ENCODE measurements around the gene TNS3. TPM values are rescaled to one million over a fixed set of nuclear protein-coding genes. Genes with fewer than 3 reads are reported as not detected.
"Not testable (repeated sequence)": the region's sequence is repeated elsewhere in the genome, so short reads cannot be mapped to it uniquely, and the experiment has no call there.

The TNS3 gene
- total RNA-seq, 2 donors from 2014 or later: 0.37 to 0.71 TPM

DNA sequence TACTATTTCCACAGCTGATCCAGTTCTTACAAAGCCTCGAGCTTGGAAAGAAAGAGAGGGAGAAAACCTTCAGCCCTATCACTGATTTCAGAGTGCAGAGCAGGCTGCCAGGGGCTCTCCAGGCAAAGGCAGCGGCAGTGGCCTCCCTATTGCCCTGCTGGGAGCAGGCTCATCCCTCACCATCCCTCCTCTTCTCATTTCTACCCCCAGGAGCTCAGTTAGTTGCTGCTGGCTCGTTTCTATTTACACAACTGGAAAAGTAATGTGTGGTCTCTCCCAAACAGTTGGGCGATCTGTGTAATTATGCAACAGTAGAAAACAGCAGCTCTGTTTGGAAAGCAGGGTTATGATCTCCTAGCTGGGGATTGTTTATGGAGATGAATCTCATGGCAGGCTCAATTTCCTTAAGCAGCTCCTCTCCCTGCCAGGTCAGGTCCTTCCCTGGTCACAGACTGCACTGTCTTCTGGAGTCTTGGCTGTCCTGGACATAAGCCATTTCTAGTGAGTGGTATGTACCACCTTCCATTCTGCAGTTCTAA is 28.7 kb upstream of the TNS3 start:
- no peaks in the 10 kb centered on the region for H3K27me3 Mint-ChIP-seq
- ATAC-seq (replicated peaks): no peak
- no peaks in the 10 kb centered on the region for H3K36me3 Mint-ChIP-seq (ENCODE audit: low read depth)
- H3K27ac Mint-ChIP-seq: no peak overlapping the region
- H3K9me3 Mint-ChIP-seq: no peaks in the 10 kb centered on the region
- no peak overlapping the region for H3K4me3 Mint-ChIP-seq
- H3K4me1 Mint-ChIP-seq: no peaks in the 10 kb centered on the region

DNA sequence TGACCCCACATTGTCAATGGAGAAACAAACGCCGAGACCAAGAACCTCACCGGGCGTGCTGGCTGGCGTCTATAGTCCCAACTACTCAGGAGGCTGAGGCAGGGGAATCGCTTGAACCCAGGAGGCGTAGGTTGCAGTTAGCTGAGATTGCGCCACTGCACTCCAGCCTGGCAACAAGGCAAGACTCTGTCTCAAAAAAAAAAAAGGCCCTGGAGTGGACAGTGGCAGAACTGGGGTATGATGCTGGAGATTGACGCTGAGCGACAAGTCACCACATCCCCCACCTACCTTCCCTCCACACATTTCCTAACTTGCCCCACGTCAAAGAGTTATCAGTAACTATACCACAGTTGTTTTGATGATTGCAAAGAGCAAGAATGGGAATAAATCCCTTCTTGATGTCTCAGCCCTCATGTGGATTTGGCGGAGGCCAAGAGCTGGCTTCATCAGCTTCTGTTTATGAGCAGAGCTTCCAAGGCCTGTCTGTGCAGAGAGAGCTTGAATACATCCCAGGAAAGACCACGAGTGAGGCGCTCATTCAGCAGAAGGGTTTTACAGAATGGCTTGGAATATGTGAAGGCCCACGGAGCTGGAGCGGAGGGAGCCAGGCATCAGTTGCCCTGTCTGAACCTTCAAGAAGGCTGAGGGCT is 28.0 kb upstream of the TNS3 start:
- H3K9me3 Mint-ChIP-seq: no peaks in the 10 kb centered on the region
- no peak overlapping the region for H3K27ac Mint-ChIP-seq
- ATAC-seq (replicated peaks): no peak
- H3K36me3 Mint-ChIP-seq (ENCODE audit: low read depth): no peaks in the 10 kb centered on the region
- H3K4me1 Mint-ChIP-seq: no peaks in the 10 kb centered on the region
- H3K4me3 Mint-ChIP-seq: no peak overlapping the region
- no peaks in the 10 kb centered on the region for H3K27me3 Mint-ChIP-seq

DNA sequence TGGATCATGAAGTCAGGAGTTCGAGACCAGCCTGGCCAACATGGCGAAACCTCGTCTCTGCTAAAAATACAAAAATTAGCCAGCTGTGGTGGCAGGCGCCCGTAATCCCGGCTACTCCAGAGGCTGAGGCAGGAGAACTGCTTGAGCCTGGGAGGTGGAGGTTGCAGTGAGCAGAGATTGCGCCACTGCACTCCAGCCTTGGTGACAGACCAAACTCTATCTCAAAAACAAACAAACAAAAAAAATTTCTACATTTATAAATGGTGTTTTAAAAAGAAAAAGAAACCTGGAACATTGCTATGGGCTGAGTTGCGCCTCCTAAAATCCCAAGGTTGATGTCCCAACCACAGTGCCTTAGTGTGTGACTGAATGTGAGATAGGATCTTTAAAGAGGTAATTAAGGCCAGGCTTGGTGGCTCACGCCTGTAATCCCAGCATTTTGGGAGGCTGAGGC is 24.7 kb upstream of the TNS3 start:
- H3K9me3 Mint-ChIP-seq; H3K4me3 Mint-ChIP-seq; H3K27ac Mint-ChIP-seq; H3K4me1 Mint-ChIP-seq; ATAC-seq (replicated peaks); H3K36me3 Mint-ChIP-seq (ENCODE audit: low read depth); H3K27me3 Mint-ChIP-seq: not testable (repeated sequence)

DNA sequence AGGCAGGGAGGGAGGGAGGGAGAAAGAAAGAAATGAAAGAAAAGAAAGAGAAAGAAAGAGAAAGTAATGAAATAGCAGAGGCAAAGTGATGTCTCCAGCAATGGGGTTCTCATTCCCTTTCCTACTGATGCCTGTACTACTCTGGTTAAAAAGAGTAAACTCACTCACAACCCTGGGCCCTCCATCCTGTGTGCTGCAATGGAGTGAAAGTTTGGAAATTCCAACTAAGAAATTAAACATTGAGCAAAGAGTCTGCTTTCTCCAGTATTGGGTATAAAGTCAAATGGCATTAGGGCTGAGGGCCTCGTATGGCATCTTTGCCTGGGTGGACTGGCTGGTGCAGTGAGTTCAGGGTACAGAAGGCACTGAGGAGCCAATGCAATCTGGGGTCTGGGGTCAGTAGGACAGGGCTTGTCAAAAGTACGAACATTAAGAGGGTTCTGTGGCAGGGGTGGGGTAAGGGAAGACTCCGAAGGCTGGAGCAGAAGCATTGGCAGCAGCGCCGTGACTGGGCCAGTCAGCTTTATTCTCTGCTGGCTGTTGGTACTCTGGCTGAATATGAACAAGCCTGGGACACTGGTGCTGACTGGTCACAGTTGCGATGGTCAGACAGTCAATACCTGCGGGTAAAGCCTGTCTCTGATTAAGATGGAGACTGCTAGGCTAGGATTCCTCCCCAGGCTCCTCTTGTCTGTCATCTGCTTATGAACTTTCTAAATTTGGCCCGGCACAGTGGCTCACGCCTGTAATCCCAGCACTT is 24.1 kb upstream of the TNS3 start:
- Mint-ChIP-seq H3K4me3 (no peak overlapping the region), H3K27ac (no peak overlapping the region), H3K4me1 (no peaks in the 10 kb centered on the region), H3K27me3 (no peaks in the 10 kb centered on the region), H3K9me3 (no peaks in the 10 kb centered on the region), H3K36me3 (ENCODE audit: low read depth) (no peaks in the 10 kb centered on the region)
- ATAC-seq (replicated peaks): no peak

DNA sequence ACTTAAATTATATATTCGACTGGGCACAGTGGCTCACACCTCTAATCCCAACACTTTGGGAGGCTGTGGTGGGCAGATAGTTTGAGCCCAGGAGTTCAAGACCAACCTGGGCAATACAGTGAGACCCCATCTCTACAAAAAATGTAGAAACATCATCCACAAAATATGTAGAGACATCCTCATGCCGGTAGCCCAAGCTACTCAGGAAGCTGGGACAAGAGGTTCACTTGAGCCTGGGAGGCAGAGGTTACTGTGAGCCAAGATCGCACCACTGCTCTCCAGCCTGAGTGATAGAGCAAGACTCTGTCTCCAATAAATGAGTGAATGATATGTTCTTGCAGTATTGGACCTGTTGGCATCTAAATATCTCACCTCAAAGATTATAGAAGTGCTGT is 22.6 kb upstream of the TNS3 start:
- H3K27me3 Mint-ChIP-seq: peaks cover 5% of the 10 kb centered on the region
- peaks cover 6% of the 10 kb centered on the region for H3K9me3 Mint-ChIP-seq
- ATAC-seq (replicated peaks): no peak
- H3K36me3 Mint-ChIP-seq (ENCODE audit: low read depth): no peaks in the 10 kb centered on the region
- H3K4me3 Mint-ChIP-seq: no peak overlapping the region
- H3K4me1 Mint-ChIP-seq: no peaks in the 10 kb centered on the region
- no peak overlapping the region for H3K27ac Mint-ChIP-seq

DNA sequence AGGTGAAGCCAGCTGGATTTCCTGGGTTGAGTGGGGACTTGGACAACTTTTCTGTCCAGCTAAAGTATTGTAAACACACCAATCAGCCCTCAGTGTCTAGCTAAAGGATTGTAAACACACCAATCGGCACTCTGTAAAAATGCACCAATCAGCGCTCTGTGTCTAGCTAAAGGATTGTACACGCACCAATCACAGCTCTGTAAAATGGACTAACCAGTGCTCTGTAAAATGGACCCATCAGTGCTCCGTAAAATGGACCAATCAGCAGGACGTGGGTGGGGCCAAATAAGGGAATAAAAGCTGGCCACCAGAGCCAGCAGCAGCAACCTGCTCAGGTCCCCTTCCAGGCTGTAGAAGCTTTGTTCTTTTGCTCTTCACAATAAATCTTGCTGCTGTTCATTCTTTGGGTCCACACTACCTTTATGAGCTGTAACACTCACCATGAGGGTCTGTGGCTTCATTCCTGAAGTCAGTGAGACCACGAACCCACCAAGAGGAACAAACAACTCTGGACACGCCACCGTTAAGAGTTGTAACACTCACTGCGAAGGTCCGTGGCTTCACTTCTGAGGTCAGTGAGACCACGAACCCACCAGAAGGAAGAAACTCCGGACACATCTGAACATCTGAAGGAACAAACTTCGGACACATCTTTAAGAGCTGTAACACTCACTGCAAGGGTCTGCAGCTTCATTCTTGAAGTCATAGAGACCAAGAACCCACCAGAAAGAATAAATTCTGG is 21.8 kb upstream of the TNS3 start:
- not testable (repeated sequence) for H3K27ac Mint-ChIP-seq; H3K4me1 Mint-ChIP-seq; H3K36me3 Mint-ChIP-seq (ENCODE audit: low read depth); ATAC-seq (replicated peaks); H3K9me3 Mint-ChIP-seq; H3K4me3 Mint-ChIP-seq; H3K27me3 Mint-ChIP-seq

DNA sequence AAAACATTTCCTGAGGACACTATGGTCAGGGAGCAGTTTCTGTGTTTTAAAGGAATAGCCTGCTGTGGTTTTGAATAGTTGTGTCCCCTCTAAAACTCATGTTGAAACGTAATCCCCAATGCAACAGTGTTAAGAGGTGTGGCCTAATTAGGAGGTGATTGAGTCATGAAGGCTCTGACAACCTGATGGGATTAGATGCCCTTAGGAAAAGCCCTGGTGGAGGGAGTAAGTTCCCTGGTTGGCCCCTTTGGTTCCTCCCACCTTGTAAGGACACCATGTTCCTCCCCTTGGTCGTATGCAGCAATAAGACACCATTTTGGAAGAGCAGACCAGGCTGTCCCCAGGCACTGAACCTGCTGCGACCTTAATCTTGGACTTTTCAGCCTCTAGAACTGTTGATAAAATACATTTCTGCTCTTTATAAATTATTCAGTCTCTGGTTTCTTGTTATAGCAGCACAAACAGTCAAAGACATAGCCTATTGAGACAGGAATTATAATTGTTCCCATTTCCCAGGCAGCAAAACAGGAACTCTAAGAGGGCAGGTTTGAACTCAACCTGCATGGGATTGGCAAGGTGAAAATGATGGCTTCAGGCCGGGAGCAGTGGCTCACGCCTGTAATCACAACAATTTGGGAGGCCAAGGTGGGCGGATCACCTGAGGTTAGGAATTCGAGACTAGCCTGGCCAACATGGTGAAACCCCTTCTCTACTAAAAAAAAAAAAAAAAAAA is 20.5 kb upstream of the TNS3 start:
- ATAC-seq (replicated peaks): no peak
- Mint-ChIP-seq H3K36me3 (ENCODE audit: low read depth) (no peaks in the 10 kb centered on the region), H3K4me1 (no peaks in the 10 kb centered on the region), H3K4me3 (no peak overlapping the region), H3K9me3 (peaks cover 10% of the 10 kb centered on the region), H3K27ac (no peak overlapping the region), H3K27me3 (peaks cover 8% of the 10 kb centered on the region)

DNA sequence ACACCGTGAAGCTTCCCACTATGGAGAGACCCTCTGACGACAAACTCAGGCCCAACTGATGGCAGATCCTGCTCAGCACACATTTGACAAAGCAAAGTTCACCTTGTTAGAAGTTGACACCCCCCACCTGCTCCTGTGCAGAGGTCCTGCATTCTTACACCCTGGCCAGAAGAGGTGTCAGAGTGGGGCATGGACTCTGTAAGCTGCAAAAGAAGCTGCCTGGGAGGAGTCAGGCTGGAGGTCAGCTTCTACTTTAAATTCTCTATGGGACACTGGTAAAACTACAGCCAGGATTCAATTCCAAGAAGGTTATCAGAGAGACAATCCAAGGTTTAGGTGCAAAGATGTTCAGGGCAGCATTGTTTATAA is 20.0 kb upstream of the TNS3 start:
- peaks cover 13% of the 10 kb centered on the region for H3K9me3 Mint-ChIP-seq
- ATAC-seq (replicated peaks): no peak
- no peaks in the 10 kb centered on the region for H3K4me1 Mint-ChIP-seq

DNA sequence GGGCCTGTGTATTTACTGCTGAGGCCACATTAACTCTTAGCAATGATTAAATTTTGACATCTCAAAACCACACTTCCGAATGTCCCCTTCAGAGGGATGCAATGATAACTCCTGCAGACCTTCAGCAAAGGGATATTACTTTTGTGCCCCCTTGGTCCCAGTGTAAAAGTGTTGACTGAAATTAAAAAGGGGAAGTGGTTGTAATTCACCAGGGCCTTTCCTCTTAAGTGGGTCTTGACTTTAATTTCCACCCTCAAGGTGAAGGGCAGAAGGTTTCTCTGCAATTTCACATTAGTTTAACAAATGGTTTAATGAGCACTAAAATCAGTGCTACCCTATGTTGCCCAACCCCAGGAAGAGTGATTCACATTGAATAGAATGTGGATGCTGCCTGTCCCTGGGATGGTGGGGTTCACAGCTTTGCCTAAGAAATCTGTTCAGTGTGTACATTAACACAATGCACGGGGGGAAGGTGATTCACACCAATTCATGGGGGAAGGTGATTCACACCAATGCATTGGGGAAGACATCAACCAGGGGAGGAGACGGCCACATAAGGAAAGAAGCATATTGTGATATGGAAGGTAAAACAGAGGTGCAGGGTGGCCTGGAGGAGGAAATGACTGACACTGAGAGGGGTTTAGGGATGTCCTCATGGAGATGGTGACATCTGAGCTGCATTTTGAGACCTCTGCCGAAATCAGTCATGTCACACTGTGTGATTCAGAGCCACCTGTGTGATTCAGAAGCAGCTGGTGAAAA is 19.4 kb upstream of the TNS3 start:
- Mint-ChIP-seq H3K4me3 (no peak overlapping the region), H3K27me3 (peaks cover 8% of the 10 kb centered on the region), H3K9me3 (peaks cover 13% of the 10 kb centered on the region), H3K27ac (no peak overlapping the region), H3K36me3 (ENCODE audit: low read depth) (no peaks in the 10 kb centered on the region), H3K4me1 (no peaks in the 10 kb centered on the region)
- ATAC-seq (replicated peaks): no peak

More for the DNA sequence above, 20.0 kb upstream of the TNS3 start:
- Mint-ChIP-seq H3K27ac (no peak overlapping the region), H3K27me3 (peaks cover 8% of the 10 kb centered on the region), H3K4me3 (no peak overlapping the region), H3K36me3 (ENCODE audit: low read depth) (no peaks in the 10 kb centered on the region)

DNA sequence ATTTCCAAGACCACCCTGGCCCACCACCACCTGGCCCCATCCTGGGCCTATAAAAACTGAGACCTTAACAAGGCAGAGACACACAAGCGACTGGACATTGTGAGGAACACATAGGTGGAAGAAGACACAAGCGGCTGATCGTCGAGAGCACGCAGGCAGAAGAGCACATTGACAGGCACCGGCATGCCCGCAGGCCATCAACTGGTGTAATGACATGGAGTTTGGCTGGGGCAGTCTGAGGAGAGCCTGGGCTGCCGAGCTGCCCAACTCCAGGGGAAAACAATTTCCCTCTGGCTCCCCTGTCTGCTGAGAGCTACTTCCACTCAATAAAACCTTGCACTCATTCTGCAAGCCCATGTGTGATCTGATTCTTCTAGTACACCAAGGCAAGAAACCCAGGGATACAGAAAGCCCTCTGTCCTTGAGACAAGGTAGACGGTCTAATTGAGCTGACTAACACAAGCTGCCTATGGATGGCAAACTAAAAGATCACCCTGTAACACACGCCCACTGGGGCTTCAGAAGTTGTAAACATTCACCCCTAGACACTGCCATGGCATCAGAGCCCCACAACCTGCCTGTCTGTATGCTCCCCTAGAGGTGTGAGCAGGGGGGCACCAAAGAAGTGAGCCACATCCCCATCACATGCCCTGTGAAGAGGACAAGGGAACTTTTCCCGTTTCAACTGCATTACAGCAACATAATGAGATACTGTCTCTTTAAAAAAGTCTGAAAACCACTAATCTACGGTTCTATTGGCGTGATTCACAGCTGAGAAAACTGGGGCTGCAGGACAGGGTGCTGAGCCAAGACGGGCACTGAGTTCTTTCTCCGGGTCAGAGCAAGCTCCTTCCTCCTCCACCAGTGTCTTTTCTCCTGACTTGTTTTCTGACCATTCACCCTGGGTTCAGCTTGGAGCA is 18.5 kb upstream of the TNS3 start:
- Mint-ChIP-seq H3K27ac (no peak overlapping the region), H3K36me3 (ENCODE audit: low read depth) (no peaks in the 10 kb centered on the region), H3K4me1 (no peaks in the 10 kb centered on the region), H3K27me3 (peaks cover 8% of the 10 kb centered on the region), H3K9me3 (peaks cover 13% of the 10 kb centered on the region), H3K4me3 (no peak overlapping the region)
- no peak for ATAC-seq (replicated peaks)

DNA sequence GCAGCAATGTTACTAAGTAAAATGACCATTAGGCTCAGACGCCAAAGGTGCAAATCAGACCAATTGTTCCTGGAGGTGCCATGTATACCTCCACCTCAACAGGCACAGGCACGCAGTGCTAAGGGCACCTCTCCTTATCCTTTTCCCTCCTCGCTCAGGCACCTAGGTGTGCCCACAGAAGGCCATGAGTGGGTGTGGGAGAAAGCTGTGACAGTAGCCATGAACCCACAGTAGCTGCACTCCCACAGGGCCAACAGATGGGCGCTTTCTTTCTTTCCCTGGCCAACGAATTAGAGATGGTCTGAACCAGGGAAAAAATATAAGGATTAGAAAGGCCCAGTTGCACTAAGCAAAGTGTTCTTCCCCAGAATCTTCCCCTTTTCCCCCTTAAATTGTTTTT is 15.5 kb upstream of the TNS3 start:
- H3K36me3 Mint-ChIP-seq (ENCODE audit: low read depth): no peaks in the 10 kb centered on the region
- ATAC-seq (replicated peaks): no peak
- H3K4me1 Mint-ChIP-seq: no peaks in the 10 kb centered on the region
- H3K9me3 Mint-ChIP-seq: peaks cover 13% of the 10 kb centered on the region
- H3K4me3 Mint-ChIP-seq: no peak overlapping the region
- no peak overlapping the region for H3K27ac Mint-ChIP-seq
- peaks cover 8% of the 10 kb centered on the region for H3K27me3 Mint-ChIP-seq

DNA sequence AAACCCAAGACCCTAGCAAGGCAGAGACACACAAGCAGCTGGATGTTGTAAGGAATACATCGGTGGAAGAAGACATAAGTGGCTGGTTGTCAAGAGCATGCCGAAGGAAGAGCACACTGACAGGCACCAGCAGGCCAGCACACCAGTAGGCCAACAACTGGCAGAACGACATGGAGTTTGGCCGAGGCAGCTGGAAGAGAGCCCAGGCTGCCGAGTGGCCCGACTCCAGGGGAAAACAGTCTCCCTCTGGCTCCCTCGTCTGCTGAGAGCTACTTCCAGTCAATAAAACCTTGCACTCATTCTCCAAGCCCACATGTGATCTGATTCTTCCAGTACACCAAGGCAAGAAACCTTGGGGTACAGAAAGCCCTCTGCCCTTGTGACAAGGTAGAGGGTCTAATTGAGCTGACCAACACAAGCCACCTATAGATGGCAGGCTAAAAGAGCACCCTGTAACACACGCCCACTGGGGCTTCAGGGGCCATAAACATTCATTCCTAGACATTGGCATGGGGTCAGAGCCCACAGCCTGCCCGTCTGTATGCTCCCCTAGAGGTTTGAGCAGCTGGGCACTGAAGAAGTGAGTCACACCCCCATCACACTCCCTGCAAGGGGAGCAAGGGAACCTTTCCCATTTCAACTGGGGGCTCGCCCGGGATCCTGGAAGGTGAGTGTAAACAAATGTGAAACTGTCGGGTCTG is 14.7 kb upstream of the TNS3 start:
- H3K4me1 Mint-ChIP-seq: no peaks in the 10 kb centered on the region
- no peak overlapping the region for H3K4me3 Mint-ChIP-seq
- no peak for ATAC-seq (replicated peaks)
- H3K27me3 Mint-ChIP-seq: peaks cover 8% of the 10 kb centered on the region
- H3K36me3 Mint-ChIP-seq (ENCODE audit: low read depth): no peaks in the 10 kb centered on the region
- no peak overlapping the region for H3K27ac Mint-ChIP-seq
- H3K9me3 Mint-ChIP-seq: peaks cover 13% of the 10 kb centered on the region

All from activated T-helper 17 cell treated with anti-CD3 and anti-CD28 coated beads, Interleukin-2, amount 50 U/mL, for 72 hours (primary cell).